Measurements from ENCODE around the gene GRAPL. TPM values are rescaled to one million over a fixed set of nuclear protein-coding genes. Genes with fewer than 3 reads are reported as not detected.
"Not testable (repeated sequence)": the region's sequence is repeated elsewhere in the genome, so short reads cannot be mapped to it uniquely, and the experiment has no call there.

Gene GRAPL
- total RNA-seq, 2 donors from 2014 or later: 4.3 TPM; not detected in 1

- H3K4me1 ChIP-seq (replicated peaks); H3K27ac ChIP-seq; H3K36me3 ChIP-seq; intact Hi-C loops (cut with DNase I); H3K4me3 ChIP-seq; DNase-seq (ENCODE audit: low spot score); H3K27me3 ChIP-seq (replicated peaks; ENCODE audit: insufficient read depth); H3K9me3 ChIP-seq: not testable (repeated sequence)
- no CpG with 5 or more reads among the region's 20 CpGs for WGBS
Measured at GRCh38 chr17:19202448-19202847, 75.1 kb downstream of the GRAPL start.

- H3K36me3 ChIP-seq; H3K27ac ChIP-seq; DNase-seq (ENCODE audit: low spot score); H3K27me3 ChIP-seq (replicated peaks; ENCODE audit: insufficient read depth); intact Hi-C loops (cut with DNase I); H3K4me3 ChIP-seq; H3K9me3 ChIP-seq; H3K4me1 ChIP-seq (replicated peaks): not testable (repeated sequence)
- no CpG with 5 or more reads among the region's 3 CpGs for WGBS
Measured at GRCh38 chr17:19203429-19203828, 76.0 kb downstream of the GRAPL start.

Other genes with a start within 250 kb of the GRAPL start
- gene SLC5A10, start 175.4 kb upstream of the GRAPL start, total RNA-seq: not detected
- 1 to 10 TPM; 7.3 to 9.5 TPM for gene FAM83G, start 122.8 kb upstream of the GRAPL start, total RNA-seq
- gene GRAP, start 80.6 kb upstream of the GRAPL start, total RNA-seq: 10 to 100 TPM in 1 of 2 donors, under 1 TPM in 1; 0.27 to 11.1 TPM
- gene EPN2, start 109.8 kb downstream of the GRAPL start, total RNA-seq: 10 to 100 TPM; 28.8 to 67.7 TPM
- 10 to 100 TPM; 15.7 to 28.8 TPM for gene B9D1, start 235.1 kb downstream of the GRAPL start, total RNA-seq